Panc1 (cell line): Measurements from ENCODE around the gene C16orf86. TPM values are rescaled to one million over a fixed set of nuclear protein-coding genes. Genes with fewer than 3 reads are reported as not detected.

Experiments used
- ATAC-seq: fragments of 200-7000 bp; cut with Tn5 transposase; 2 replicates; pipeline ENCODE4 v1.9.1; 2020; ENCODE audit warnings: mild to moderate bottlenecking, moderate library complexity
- BruUV-seq: library from RNA; stranded (reverse); fragments of 400-500 nt; replicated peaks from 2 replicates; lab custom pipeline; 2021; lab: Mats Ljungman, UMichigan
- CTCF ChIA-PET: fragments of 300-600 bp; sonication (Branson Sonifier 250); formaldehyde crosslinking; loops from one replicate; lab custom pipeline; 2022; ENCODE audit warnings: antibody characterized with exemption; lab: Charles Lee
- POLR2A ChIA-PET: fragments of 300-600 bp; sonication (Branson Sonifier 250); formaldehyde crosslinking; loops from one replicate; lab custom pipeline; 2022; ENCODE audit warnings: antibody characterized with exemption; lab: Charles Lee
- DNase-seq: peaks from one replicate; pipeline ENCODE4 v3.0.0-alpha.2; 2010; ENCODE audit warnings: low read depth, low spot score
- H3K27ac ChIP-seq: 2 replicates; pipeline ENCODE4 v1.5.1; 2011; ENCODE audit warnings: mild to moderate bottlenecking, low read length, inconsistent platforms
- H3K27me3 ChIP-seq: fragments of 200-500 bp; sonication (Bioruptor generic); 2 replicates; pipeline ENCODE4 v1.6.0; 2014; ENCODE audit warnings: low read length, inconsistent platforms; ENCODE audit not compliant: control insufficient read depth, insufficient read depth
- H3K36me3 ChIP-seq: fragments of 200-500 bp; sonication (Bioruptor generic); 2 replicates; pipeline ENCODE4 v1.5.1; 2014; ENCODE audit warnings: inconsistent platforms, mild to moderate bottlenecking, low read length, moderate library complexity; ENCODE audit not compliant: control insufficient read depth, insufficient read depth
- H3K4me1 ChIP-seq: 2 replicates; pipeline ENCODE4 v1.5.1; 2011; ENCODE audit warnings: inconsistent platforms, mild to moderate bottlenecking, low read length, moderate library complexity; ENCODE audit not compliant: control insufficient read depth, insufficient read depth
- H3K4me3 ChIP-seq, 2 experiments: 2 replicates each; pipeline ENCODE4 v1.5.1; 2011 to 2012; ENCODE audit warnings: low read depth in 2 of 2, low read length in 2 of 2, mild to moderate bottlenecking in 2 of 2, inconsistent platforms in 1 of 2, moderate library complexity in 1 of 2
- H3K9me3 ChIP-seq: fragments of 200-500 bp; sonication (Bioruptor generic); 2 replicates; pipeline ENCODE4 v1.5.1; 2014; ENCODE audit warnings: low read depth, mild to moderate bottlenecking, inconsistent platforms, low read length, moderate library complexity; ENCODE audit not compliant: control insufficient read depth, insufficient read depth
- POLR2AphosphoS5 ChIP-seq: IDR thresholded peaks from 2 replicates; pipeline ENCODE4 v1.6.1; 2012; ENCODE audit warnings: mild to moderate bottlenecking, low read depth, low read length, moderate library complexity
- SIN3A ChIP-seq: IDR thresholded peaks from 2 replicates; pipeline ENCODE4 v1.6.1; 2012; ENCODE audit warnings: low read depth, mild to moderate bottlenecking, low read length, moderate library complexity, borderline replicate concordance; ENCODE audit not compliant: insufficient read depth
- TCF7L2 ChIP-seq: IDR thresholded peaks from 2 replicates; pipeline ENCODE4 v1.6.1; 2011; ENCODE audit warnings: mild to moderate bottlenecking, low read depth, low read length, inconsistent platforms
- in situ Hi-C: cut with HindIII; loops from 2 replicates; pipeline ENCODE4 v1.10.0; 2016; ENCODE audit warnings: low sequenced_read_pairs, low pct_unique_long_range_greater_than_20kb
- intact Hi-C: fragments of 100-400 bp; cut with micrococcal nuclease; formaldehyde crosslinking; loops from one replicate; pipeline ENCODE4 v1.10.0; 2022; ENCODE audit not compliant: unreplicated experiment
- total RNA-seq: library from RNA; stranded (reverse); gene quantifications from one replicate; pipeline ENCODE4 v1.2.1, GENCODE V29; 2021; ENCODE audit not compliant: unreplicated experiment
- TF ChIP-seq, protein P1 (sequence below): fragments of 450-650 bp; IDR thresholded peaks from 2 replicates; pipeline ENCODE4 v1.5.1; 2017; ENCODE audit warnings: mild to moderate bottlenecking
- TF ChIP-seq, protein P2 (sequence below), 2 experiments: IDR thresholded peaks; 2 replicates each; pipeline ENCODE4 v1.6.1; 2011 to 2012; ENCODE audit warnings: low read depth in 2 of 2, control low read depth in 1 of 2, low read length in 1 of 2, mild to moderate bottlenecking in 1 of 2, moderate library complexity in 1 of 2; ENCODE audit not compliant: insufficient read depth in 1 of 2

The C16orf86 gene
- total RNA-seq, 1 experiment from 2014 or later, result 0.80 TPM

DNA sequence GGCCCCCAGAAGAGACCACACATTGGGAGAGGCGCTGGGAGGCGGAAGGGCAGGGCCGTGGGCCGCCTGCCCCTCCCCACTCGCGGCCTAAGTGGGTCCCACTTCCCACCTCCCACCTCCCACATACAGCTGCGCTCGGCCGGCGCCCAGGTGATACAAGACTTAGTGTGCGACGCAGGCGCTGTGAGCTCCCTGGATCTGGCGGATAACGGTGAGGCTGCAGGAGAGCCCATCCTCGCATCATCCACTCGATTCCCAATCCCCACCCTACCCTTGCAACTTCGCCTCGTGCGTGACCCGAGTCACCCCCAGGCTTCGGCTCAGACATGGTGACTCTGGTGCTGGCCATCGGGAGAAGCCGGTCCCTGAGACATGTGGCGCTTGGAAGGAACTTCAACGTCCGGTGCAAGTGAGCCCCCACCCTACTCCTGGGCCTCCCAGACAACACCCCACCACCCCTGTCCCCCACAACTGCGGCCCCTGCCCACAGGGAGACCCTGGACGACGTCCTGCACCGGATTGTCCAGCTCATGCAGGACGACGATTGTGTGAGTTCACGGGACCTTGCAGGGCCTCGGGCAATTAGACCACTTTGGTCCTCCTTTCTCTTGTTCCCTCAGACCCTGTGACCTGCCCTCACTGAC is 17.7 kb upstream of the C16orf86 start:
- Histone ChIP-seq H3K4me1 (no peaks in the 10 kb centered on the region), H3K27ac (no peak overlapping the region), H3K9me3 (no peaks in the 10 kb centered on the region), H3K4me3 (no peak overlapping the region), H3K27me3 (no peaks in the 10 kb centered on the region), H3K36me3 (no peaks in the 10 kb centered on the region)
- TF ChIP-seq, protein P1, sequence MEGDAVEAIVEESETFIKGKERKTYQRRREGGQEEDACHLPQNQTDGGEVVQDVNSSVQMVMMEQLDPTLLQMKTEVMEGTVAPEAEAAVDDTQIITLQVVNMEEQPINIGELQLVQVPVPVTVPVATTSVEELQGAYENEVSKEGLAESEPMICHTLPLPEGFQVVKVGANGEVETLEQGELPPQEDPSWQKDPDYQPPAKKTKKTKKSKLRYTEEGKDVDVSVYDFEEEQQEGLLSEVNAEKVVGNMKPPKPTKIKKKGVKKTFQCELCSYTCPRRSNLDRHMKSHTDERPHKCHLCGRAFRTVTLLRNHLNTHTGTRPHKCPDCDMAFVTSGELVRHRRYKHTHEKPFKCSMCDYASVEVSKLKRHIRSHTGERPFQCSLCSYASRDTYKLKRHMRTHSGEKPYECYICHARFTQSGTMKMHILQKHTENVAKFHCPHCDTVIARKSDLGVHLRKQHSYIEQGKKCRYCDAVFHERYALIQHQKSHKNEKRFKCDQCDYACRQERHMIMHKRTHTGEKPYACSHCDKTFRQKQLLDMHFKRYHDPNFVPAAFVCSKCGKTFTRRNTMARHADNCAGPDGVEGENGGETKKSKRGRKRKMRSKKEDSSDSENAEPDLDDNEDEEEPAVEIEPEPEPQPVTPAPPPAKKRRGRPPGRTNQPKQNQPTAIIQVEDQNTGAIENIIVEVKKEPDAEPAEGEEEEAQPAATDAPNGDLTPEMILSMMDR, result no peak
- no peak for TF ChIP-seq SIN3A
- TF ChIP-seq, protein P2, sequence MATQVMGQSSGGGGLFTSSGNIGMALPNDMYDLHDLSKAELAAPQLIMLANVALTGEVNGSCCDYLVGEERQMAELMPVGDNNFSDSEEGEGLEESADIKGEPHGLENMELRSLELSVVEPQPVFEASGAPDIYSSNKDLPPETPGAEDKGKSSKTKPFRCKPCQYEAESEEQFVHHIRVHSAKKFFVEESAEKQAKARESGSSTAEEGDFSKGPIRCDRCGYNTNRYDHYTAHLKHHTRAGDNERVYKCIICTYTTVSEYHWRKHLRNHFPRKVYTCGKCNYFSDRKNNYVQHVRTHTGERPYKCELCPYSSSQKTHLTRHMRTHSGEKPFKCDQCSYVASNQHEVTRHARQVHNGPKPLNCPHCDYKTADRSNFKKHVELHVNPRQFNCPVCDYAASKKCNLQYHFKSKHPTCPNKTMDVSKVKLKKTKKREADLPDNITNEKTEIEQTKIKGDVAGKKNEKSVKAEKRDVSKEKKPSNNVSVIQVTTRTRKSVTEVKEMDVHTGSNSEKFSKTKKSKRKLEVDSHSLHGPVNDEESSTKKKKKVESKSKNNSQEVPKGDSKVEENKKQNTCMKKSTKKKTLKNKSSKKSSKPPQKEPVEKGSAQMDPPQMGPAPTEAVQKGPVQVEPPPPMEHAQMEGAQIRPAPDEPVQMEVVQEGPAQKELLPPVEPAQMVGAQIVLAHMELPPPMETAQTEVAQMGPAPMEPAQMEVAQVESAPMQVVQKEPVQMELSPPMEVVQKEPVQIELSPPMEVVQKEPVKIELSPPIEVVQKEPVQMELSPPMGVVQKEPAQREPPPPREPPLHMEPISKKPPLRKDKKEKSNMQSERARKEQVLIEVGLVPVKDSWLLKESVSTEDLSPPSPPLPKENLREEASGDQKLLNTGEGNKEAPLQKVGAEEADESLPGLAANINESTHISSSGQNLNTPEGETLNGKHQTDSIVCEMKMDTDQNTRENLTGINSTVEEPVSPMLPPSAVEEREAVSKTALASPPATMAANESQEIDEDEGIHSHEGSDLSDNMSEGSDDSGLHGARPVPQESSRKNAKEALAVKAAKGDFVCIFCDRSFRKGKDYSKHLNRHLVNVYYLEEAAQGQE (IDR thresholded peaks at IDR 0.05; ENCODE audit: insufficient read depth in 1 of 2, low read depth in 2 of 2, low read length in 1 of 2), result no peak
- no peak for TF ChIP-seq TCF7L2
- no peak for TF ChIP-seq POLR2AphosphoS5
- CTCF ChIA-PET, result interaction anchor here (0.6 kb wide), 1 partner anchor 126 kb away, joined by 9 read pairs; no protein-coding TSS in a partner anchor
- intact Hi-C loops, result loop anchor here (10.0 kb wide), 1 partner anchor 104 kb away; no protein-coding TSS in a partner anchor
- DNase-seq (no peak), ATAC-seq (no peak)
- no TSS peak for BruUV-seq
- POLR2A ChIA-PET, result no interaction called here
- in situ Hi-C loops, result no loop called here

DNA sequence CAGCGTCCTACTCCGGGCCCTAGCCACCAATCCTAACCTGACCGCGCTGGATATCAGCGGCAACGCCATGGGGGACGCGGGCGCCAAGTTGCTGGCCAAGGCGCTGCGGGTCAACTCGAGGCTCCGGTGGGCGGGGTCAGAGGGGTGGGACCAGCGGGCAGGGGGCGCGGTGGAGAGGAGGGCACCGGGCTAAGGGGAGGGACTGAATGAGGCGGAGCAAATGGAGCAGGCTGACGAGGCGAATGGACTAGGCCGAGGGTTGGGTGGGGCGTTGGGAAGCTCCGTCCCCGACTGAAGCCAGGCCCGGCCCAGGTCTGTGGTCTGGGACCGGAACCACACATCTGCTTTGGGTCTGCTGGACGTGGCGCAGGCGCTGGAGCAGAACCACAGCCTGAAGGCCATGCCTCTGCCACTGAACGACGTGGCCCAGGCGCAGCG is 17.1 kb upstream of the C16orf86 start:
- ChIA-PET POLR2A (no interaction called here), CTCF (no interaction called here)
- ATAC-seq, result no peak
- Histone ChIP-seq H3K4me3 (no peak overlapping the region), H3K27me3 (no peaks in the 10 kb centered on the region), H3K4me1 (no peaks in the 10 kb centered on the region), H3K36me3 (no peaks in the 10 kb centered on the region), H3K27ac (no peak overlapping the region), H3K9me3 (no peaks in the 10 kb centered on the region)
- no peak for DNase-seq
- in situ Hi-C loops (no loop called here), intact Hi-C loops (loop anchor here (10.0 kb wide), 1 partner anchor 105 kb away; no protein-coding TSS in a partner anchor)
- TF ChIP-seq TCF7L2 (no peak), POLR2AphosphoS5 (no peak), SIN3A (no peak)
- TF ChIP-seq, protein P2 (IDR thresholded peaks at IDR 0.05; ENCODE audit: insufficient read depth in 1 of 2, low read depth in 2 of 2, low read length in 1 of 2), result no peak
- TF ChIP-seq, protein P1, result no peak
- no TSS peak for BruUV-seq
